Measurements from ENCODE around the gene ZNF618. TPM values are rescaled to one million over a fixed set of nuclear protein-coding genes. Genes with fewer than 3 reads are reported as not detected.
"Not testable (repeated sequence)": the region's sequence is repeated elsewhere in the genome, so short reads cannot be mapped to it uniquely, and the experiment has no call there.

The ZNF618 gene
- polyA plus RNA-seq, 6 donors from 2014 or later, result 1.00 to 3.2 (median 2.2) TPM

DNA sequence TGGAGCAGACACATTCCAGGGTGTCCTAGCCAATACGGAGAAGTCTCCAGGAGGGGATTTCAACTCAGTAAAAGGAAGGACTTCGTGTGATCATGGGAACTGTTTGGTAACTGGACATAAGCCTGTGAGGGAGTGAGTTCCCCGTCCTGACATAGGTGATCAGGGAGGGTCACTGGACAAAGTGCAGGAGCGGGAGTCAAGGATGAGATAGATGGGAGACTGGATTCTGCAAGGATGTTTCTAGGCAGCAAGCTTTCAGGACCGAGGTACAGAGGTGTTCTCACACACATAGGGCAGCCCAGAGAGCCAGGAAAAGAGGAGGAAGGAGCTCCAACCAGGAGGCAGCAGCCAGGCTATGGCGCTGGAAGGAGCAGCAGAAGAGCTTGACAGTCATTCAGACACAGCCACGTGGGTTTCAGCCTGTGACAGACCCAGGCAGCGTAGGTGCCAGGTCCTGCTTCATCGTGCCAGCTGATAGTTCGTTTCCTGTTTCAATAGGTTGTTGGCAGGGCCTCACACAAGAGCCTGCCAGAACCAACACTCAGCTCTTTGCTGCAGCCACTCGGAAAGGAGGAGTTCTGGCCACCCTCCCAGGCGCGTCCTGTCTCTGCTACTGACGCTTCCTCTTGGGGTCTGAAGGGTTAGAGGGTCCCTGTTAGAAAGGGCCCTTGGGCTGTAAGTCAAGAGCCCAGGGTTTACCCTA is 117.9 kb downstream of the ZNF618 start:
- peaks cover 21 to 35% (median 33%) of the 10 kb centered on the region in 3 donors for H3K4me1 Mint-ChIP-seq
- H3K27ac Mint-ChIP-seq, result peak overlapping the region in 4 of 6 donors; percentile 33 to 56 (median 44)
- peaks cover 6 to 13% of the 10 kb centered on the region in 2 donors for H3K36me3 Mint-ChIP-seq
- no peaks in the 10 kb centered on the region for H3K9me3 Mint-ChIP-seq
- H3K4me3 Mint-ChIP-seq, result peak overlapping the region in 4 of 8 donors; percentile 22 to 80 (median 56)
- DNase-seq (no peak), ATAC-seq (ENCODE audit: low read depth in 2 of 2) (peak; percentile 59 to 66)
- H3K27me3 Mint-ChIP-seq, result no peaks in the 10 kb centered on the region

DNA sequence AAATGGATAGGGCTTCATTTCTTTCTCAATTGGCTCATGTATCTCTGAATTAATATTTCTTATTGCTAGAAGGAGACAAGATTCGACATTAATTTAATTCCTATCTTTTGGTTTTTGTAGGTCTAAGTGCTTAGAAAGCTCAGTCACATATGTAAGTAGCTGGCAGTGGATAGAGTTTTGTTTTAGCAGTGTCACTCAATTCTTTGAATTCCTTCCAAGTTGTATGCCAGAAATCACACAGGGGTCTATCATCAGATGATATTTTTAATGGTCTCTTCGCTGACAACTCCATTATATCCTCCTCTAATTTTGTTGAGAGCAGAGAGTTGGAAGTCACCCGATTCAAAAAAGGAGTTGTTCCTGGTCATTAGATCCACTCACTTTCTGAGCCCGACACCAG is 119.3 kb downstream of the ZNF618 start:
- Mint-ChIP-seq H3K4me1 (peaks cover 17 to 35% (median 31%) of the 10 kb centered on the region in 3 donors), H3K36me3 (peaks cover 0 to under 1% of the 10 kb centered on the region in 2 donors)

DNA sequence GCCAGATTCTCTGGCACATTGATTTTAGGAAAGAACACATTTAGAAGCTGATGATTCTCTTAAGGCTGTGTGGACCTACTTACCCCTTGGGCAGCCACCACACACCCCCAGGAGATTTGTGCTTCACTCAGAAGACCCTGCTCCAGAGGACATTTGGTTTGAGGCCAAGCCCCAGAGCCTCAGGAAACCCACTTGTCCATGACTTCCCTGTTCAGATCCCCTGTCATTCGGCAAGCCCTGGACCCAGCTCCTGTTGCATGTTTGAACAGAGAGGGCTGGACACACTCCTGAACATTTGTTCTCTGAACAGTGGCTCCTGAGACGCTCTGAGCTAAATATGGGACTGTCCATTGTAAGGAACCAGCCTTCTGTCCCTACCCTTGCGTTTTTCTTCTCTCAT is 119.9 kb downstream of the ZNF618 start:
- ATAC-seq (ENCODE audit: low read depth in 2 of 2) (no peak), DNase-seq (no peak)
- no peaks in the 10 kb centered on the region for H3K9me3 Mint-ChIP-seq
- no peak overlapping the region for H3K27ac Mint-ChIP-seq
- peaks cover 17 to 35% (median 31%) of the 10 kb centered on the region in 3 donors for H3K4me1 Mint-ChIP-seq
- H3K36me3 Mint-ChIP-seq, result no peaks in the 10 kb centered on the region
- H3K27me3 Mint-ChIP-seq, result no peaks in the 10 kb centered on the region
- H3K4me3 Mint-ChIP-seq, result peak overlapping the region in 1 of 8 donors; percentile 37

More for the DNA sequence above, 119.3 kb downstream of the ZNF618 start:
- no peak for DNase-seq
- no peaks in the 10 kb centered on the region for H3K9me3 Mint-ChIP-seq
- H3K27ac Mint-ChIP-seq, result peak overlapping the region in 1 of 6 donors; percentile 66
- H3K4me3 Mint-ChIP-seq, result no peak overlapping the region
- H3K27me3 Mint-ChIP-seq, result no peaks in the 10 kb centered on the region
- no peak for ATAC-seq (ENCODE audit: low read depth in 2 of 2)

DNA sequence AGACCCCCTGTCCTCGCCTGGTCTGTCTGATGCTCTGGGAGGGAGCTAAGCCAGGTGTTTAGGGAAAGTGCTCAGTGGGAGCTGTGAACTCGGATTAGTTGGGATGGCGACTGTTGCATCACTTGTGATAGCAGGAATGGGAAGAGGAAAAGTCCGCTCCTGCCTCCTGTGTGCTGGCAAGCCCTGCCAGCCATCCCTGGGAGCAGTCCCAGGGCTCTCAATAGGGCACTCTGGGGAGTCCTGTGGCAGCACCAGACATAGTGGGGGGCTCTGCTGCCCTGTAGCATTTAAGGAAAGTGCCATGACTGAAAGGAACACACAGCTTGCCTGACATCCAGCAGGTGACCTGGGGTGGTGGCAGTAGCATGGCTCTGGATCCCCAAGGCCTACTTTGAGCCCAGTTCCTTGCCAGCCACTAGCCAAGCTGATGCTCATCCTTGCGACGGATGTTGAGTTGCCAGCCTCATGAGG is 120.5 kb downstream of the ZNF618 start:
- Mint-ChIP-seq H3K4me3 (no peak overlapping the region), H3K4me1 (peaks cover 17 to 30% (median 30%) of the 10 kb centered on the region in 3 donors), H3K27me3 (no peaks in the 10 kb centered on the region), H3K27ac (no peak overlapping the region), H3K9me3 (no peaks in the 10 kb centered on the region), H3K36me3 (no peaks in the 10 kb centered on the region)
- DNase-seq, result no peak
- ATAC-seq (ENCODE audit: low read depth in 2 of 2), result no peak

DNA sequence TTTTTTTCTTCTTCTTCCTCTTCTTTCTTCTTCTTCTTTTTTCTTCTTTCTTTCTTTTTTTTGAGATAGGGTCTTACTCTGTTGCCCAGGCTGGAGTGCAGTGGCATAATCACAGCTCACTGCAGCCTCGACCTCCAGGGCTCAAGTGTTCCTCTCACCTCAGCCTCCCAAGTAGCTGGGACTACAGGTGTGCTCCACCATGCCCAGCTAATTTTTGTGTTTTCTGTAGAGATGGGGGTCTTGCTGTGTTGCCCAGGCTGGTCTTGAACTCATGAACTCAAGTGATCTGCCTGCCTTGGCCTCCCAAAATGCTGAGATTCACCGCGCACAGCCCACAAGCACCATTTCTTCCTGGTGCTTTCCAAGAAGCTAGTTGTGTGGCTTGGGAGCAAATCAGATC is 121.0 kb downstream of the ZNF618 start:
- not testable (repeated sequence) for H3K4me3 Mint-ChIP-seq; ATAC-seq (ENCODE audit: low read depth in 2 of 2); H3K27ac Mint-ChIP-seq; H3K27me3 Mint-ChIP-seq; H3K9me3 Mint-ChIP-seq; DNase-seq; H3K36me3 Mint-ChIP-seq
- peaks cover 17 to 25% (median 25%) of the 10 kb centered on the region in 3 donors for H3K4me1 Mint-ChIP-seq

DNA sequence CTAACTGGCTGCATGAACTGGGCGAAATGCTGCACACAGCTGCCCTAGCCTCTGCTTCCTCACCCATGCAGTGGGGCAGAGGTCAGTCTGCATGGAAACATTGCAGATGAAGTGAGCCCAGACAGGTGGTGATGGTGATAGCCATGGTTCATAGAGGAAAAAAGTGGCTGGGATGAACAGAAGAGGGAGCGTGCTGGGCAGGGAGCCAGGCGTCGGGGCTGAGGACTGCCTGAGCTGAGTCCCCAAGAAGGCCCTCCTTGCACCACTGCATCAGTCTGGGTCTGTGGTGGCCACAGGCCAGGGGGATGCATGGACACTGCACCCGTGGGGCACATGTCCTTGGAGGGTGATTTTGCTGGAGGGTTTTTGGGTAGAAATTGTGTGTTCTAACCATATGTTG is 121.5 kb downstream of the ZNF618 start:
- ATAC-seq (ENCODE audit: low read depth in 2 of 2) (no peak), DNase-seq (no peak)
- Mint-ChIP-seq H3K4me3 (no peak overlapping the region), H3K4me1 (peaks cover 14 to 19% (median 19%) of the 10 kb centered on the region in 3 donors), H3K9me3 (no peaks in the 10 kb centered on the region), H3K27ac (no peak overlapping the region), H3K27me3 (no peaks in the 10 kb centered on the region), H3K36me3 (no peaks in the 10 kb centered on the region)

DNA sequence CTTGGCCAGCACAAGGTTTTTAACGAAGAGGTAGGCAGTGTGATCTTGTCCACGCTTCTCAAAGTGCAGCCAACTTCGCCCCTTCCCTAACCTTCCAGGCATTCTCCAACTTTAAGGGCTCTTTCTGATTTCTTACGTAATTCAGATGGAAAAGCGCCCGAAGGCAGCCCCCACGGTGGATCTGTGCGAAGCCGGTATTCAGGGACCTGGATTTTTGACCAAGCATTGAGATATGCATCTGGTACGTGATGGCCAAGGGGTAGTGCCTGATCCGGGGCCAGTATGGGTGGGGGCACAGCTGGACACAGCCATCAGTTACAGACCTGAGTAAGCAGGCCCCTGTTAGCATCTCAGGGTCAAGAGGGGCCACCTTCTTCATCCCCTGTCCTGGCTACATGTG is 122.0 kb downstream of the ZNF618 start:
- DNase-seq (no peak), ATAC-seq (ENCODE audit: low read depth in 2 of 2) (no peak)
- no peaks in the 10 kb centered on the region for H3K27me3 Mint-ChIP-seq
- H3K27ac Mint-ChIP-seq, result no peak overlapping the region
- no peaks in the 10 kb centered on the region for H3K36me3 Mint-ChIP-seq
- peaks cover 9 to 14% (median 14%) of the 10 kb centered on the region in 3 donors for H3K4me1 Mint-ChIP-seq
- H3K4me3 Mint-ChIP-seq, result no peak overlapping the region
- no peaks in the 10 kb centered on the region for H3K9me3 Mint-ChIP-seq

DNA sequence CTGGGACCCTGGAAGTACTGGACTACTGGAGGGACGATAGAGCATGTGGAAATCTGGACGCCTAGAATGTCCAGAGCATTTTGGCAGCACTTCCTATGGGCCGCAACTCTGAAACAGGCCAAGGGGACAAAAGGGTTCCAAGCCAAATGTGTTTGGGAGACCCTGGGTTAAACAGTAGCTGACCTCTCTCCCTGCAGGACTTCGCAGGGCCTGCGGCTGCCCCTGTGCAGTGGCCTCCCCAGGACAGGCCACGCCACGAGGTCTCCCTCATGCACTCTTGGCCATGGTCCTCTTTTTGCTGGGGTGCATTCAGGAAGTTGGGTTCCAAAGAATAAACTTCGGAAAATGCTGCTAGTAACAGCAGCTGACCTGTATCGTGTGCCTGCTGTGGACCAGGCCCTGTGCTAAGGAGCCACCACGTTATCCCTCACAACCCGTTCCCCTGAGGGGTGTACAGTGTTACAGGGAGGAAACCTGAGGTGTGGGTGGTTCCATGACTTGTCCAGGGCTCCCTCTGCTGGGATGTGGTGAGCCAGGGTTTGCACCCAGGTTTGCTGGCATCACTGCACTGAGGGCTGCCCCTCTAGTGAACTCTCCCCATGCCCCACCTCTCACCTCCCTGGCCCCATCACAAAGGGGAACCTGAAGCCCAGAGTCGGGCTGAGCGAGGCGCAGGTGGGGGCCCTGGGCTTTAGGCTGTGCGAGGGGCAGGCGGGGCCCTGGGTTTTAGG is 122.6 kb downstream of the ZNF618 start:
- no peak for DNase-seq
- no peak overlapping the region for H3K27ac Mint-ChIP-seq

DNA sequence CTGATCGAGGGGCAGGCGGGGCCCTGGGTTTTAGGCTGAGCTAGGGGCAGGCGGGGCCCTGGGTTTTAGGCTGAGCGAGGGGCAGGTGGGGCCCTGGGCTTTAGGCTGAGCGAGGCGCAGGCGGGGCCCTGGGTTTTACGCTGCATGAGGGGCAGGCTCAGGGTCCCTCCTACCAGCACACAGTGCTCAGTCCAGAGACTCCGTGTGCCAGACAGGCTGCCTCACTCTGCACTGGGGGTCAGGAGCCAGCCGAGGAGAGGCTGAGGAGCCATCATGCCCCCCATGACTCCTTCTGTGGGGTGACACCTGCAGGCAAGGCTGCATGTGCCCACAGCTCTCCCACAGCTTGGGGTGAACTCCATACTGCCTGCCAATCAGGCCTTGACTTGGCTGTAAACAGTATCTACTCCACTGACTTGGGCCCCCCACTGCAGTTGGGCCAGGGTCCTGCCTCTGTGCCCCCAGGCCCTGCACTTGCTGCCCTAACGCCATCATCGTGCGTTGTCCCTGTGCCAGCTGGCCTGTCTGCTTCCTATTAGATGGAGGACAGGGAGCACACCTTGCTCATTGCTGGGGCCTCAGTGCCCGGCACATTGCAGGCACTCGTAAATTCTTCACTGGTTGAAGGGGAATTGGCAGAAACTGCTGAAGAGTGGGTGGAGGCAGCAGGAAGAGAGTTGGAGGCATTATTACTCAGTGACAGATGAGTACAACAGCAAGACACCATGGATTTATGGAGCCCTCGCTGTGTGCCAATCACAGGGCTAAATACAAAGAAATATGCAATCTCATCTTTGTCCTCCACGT is 123.3 kb downstream of the ZNF618 start:
- H3K27me3 Mint-ChIP-seq, result no peaks in the 10 kb centered on the region
- DNase-seq, result no peak
- no peaks in the 10 kb centered on the region for H3K9me3 Mint-ChIP-seq
- H3K4me3 Mint-ChIP-seq, result no peak overlapping the region
- peak overlapping the region in 1 of 6 donors; percentile 86 for H3K27ac Mint-ChIP-seq
- H3K4me1 Mint-ChIP-seq, result peaks cover 0 to 4% (median under 1%) of the 10 kb centered on the region in 3 donors
- no peak for ATAC-seq (ENCODE audit: low read depth in 2 of 2)
- H3K36me3 Mint-ChIP-seq, result no peaks in the 10 kb centered on the region

More for the DNA sequence above, 122.6 kb downstream of the ZNF618 start:
- Mint-ChIP-seq H3K36me3 (no peaks in the 10 kb centered on the region), H3K27me3 (no peaks in the 10 kb centered on the region), H3K4me1 (peaks cover 4 to 9% (median 8%) of the 10 kb centered on the region in 3 donors), H3K9me3 (no peaks in the 10 kb centered on the region), H3K4me3 (no peak overlapping the region)
- ATAC-seq (ENCODE audit: low read depth in 2 of 2), result no peak

DNA sequence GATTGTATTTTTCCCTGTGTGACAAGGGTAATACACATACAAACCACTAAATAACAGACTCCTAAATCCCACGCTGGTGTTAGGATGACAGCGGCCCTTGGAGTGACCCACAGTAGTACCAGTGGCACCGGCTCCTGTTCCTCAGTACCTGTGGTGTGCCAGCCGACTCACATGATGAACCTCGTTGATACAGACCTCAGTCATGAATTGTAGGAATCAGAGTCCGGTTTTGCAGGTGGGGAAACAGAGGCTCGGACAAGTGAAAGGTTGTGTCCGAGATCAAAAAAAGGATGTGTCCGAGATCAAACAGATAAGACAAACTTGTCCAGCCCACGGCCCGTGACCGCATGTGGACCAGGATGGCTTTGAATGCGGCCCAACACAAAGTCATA is 124.0 kb downstream of the ZNF618 start:
- Mint-ChIP-seq H3K27ac (no peak overlapping the region), H3K4me1 (peaks cover 0 to 6% (median 0%) of the 10 kb centered on the region in 3 donors), H3K36me3 (no peaks in the 10 kb centered on the region), H3K9me3 (no peaks in the 10 kb centered on the region), H3K4me3 (no peak overlapping the region), H3K27me3 (no peaks in the 10 kb centered on the region)
- no peak for ATAC-seq (ENCODE audit: low read depth in 2 of 2)
- no peak for DNase-seq

DNA sequence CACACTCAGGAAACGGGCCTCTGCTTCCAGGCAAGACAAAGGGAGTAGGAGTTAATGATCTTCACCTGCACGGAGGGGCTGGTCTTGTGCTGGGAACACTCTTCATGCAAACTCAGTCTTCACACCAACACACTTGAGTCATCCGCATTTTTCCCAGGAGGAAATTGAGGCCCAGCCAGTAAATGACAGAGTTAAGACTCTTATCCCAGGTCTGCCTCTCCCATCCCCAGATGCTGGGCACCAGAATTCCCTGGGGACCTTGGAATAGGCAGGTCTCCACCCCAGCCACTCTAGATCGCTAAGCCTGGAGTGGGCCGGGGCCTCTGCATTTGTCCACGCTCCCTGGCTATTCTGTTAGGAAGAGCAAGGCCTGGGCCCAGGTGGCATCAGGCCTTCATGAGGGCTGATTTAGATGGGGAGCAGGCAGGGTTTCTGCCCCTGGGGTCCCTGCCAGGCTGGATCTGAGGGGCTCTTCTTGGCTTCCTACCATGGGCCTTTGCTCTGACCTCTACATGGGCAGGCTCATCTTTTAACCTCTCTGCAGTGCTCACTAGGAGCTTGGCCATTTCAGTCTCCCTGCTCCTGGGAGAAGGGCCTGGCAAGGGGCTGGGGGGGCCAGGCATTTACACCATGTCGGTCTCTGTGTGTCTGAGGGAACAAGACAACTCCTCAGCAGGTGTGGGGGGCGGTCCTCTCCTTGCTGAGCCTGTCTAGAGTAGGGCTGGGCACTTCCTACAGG is 124.7 kb downstream of the ZNF618 start:
- Mint-ChIP-seq H3K36me3 (no peaks in the 10 kb centered on the region), H3K9me3 (no peaks in the 10 kb centered on the region), H3K27me3 (no peaks in the 10 kb centered on the region), H3K4me3 (no peak overlapping the region), H3K27ac (peak overlapping the region in 1 of 6 donors; percentile 28), H3K4me1 (peaks cover 0 to 6% (median 0%) of the 10 kb centered on the region in 3 donors)
- ATAC-seq (ENCODE audit: low read depth in 2 of 2) (no peak), DNase-seq (no peak)

DNA sequence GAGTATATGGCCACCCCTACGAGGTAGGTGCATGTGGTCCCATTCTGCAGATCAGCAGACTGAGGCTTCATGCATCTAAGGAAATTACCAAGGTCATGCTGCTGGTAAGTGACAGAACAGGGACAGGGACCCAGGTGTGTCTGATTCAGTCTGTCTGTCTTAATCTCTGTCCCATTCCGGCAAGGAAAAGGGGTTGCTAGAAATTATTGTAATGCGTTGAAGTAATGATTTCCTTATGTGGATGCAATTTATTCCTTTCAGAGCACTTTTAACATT is 125.2 kb downstream of the ZNF618 start:
- H3K9me3 Mint-ChIP-seq, result no peaks in the 10 kb centered on the region
- no peak overlapping the region for H3K4me3 Mint-ChIP-seq
- H3K27ac Mint-ChIP-seq, result no peak overlapping the region
- DNase-seq, result no peak
- peaks cover 0 to 6% (median 0%) of the 10 kb centered on the region in 3 donors for H3K4me1 Mint-ChIP-seq
- no peak for ATAC-seq (ENCODE audit: low read depth in 2 of 2)
- no peaks in the 10 kb centered on the region for H3K36me3 Mint-ChIP-seq
- H3K27me3 Mint-ChIP-seq, result no peaks in the 10 kb centered on the region

DNA sequence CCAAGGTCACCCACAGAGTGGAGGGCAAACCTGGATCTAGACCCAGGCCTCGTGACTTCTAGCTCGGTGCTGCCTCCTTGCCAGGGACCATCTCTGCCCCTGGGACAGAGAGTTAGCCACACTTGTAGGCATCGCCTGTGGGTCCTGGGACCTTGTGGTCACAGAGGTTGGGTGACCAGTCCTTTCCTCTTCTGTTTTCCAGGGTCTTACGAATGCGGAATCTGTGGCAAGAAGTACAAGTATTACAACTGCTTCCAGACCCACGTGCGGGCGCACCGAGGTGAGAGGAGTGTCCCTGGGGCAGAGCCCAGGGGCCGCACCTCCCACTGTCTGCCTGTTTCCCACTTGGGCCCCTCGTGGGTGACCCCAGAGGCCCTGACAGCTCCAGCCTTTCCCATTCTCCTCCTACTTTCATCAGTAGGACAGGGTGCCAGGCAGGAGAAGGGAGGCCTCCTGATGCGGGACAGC is 125.7 kb downstream of the ZNF618 start:
- Mint-ChIP-seq H3K4me3 (no peak overlapping the region), H3K36me3 (no peaks in the 10 kb centered on the region), H3K9me3 (peaks cover 0 to 2% (median 0%) of the 10 kb centered on the region in 7 donors), H3K27ac (no peak overlapping the region), H3K4me1 (peaks cover 0 to 6% (median 0%) of the 10 kb centered on the region in 3 donors), H3K27me3 (no peaks in the 10 kb centered on the region)
- ATAC-seq (ENCODE audit: low read depth in 2 of 2) (no peak), DNase-seq (no peak)

Data from naive B cell (primary cell).